ENCODE results near the gene SYNPO. TPM values are rescaled to one million over a fixed set of nuclear protein-coding genes. Genes with fewer than 3 reads are reported as not detected.

Gene SYNPO
- polyA plus RNA-seq, 1 of the 3 experiments (the other 2 are of a cell fraction), result 5.1 TPM

- peak; percentile 85 for DNase-seq
- Histone ChIP-seq H3K4me3 (ENCODE audit: low read depth in 2 of 2, low read length in 1 of 2) (no peak overlapping the region), H3K36me3 (replicated peaks in 1 of 2; ENCODE audit: control insufficient read depth in 1 of 2, insufficient read depth in 2 of 2, low read length in 1 of 2) (peaks cover 11 to 15% of the 10 kb centered on the region in 2 experiments), H3K9me3 (no peaks in the 10 kb centered on the region), H4K20me1 (ENCODE audit: insufficient read depth) (no peaks in the 10 kb centered on the region; the same call in 1 of the 2 replicates), H3F3A (replicated peaks; ENCODE audit: insufficient read depth) (peaks cover 41% of the 10 kb centered on the region), H3K4me1 (ENCODE audit: control insufficient read depth in 1 of 2, insufficient read depth in 2 of 2, low read depth in 1 of 2, low read length in 1 of 2) (peaks cover 51 to 59% of the 10 kb centered on the region in 2 experiments), H3K79me2 (ENCODE audit: insufficient read depth) (peaks cover 49% of the 10 kb centered on the region), H3K9me2 (no peaks in the 10 kb centered on the region), H3K27me3 (ENCODE audit: insufficient read depth) (no peaks in the 10 kb centered on the region), H3K9ac (peak overlapping the region; percentile 13; the same call in 1 of the 2 replicates), H3K27ac (ENCODE audit: low read depth in 2 of 2, low read length in 1 of 2) (peak overlapping the region; percentile 36 to 93), H3K4me2 (peak overlapping the region; percentile 65), H2AFZ (ENCODE audit: low read depth) (no peak overlapping the region)
- CTCF ChIA-PET, result interaction anchor here (0.7 to 5.5 kb wide), 12 partner anchors 9 to 135 kb away, joined by 3 to 44 read pairs (median 4); partner anchors contain the start of gene SMIM3
- POLR2A ChIA-PET, result interaction anchor here (0.9 to 2.0 kb wide), 7 partner anchors 26 to 134 kb away, joined by 3 to 6 read pairs (median 4); partner anchors contain the start of gene SMIM3
- TF ChIP-seq GABPA (IDR thresholded peaks at IDR 0.05; ENCODE audit: low read depth) (no peak), RFX5 (IDR thresholded peaks at IDR 0.05; ENCODE audit: low read length) (peak; percentile 82; the same call in 1 of the 2 replicates), RAD21 (IDR thresholded peaks at IDR 0.05; ENCODE audit: low read length) (peak; percentile 16; the same call in 1 of the 2 replicates), NFIC (IDR thresholded peaks at IDR 0.05; ENCODE audit: borderline replicate concordance) (peak; percentile 62; the same call in 1 of the 2 replicates), PBX3 (IDR thresholded peaks at IDR 0.05) (no peak), MXI1 (IDR thresholded peaks at IDR 0.05; ENCODE audit: low read depth, low read length) (0 out of 2 replicates have a peak, but pooled peaks have one; percentile 16), EP300 (IDR thresholded peaks at IDR 0.05; ENCODE audit: borderline replicate concordance in 1 of 2, low read depth in 1 of 2, low read length in 1 of 2) (peak in 1 of 2 experiments; percentile 39; a peak in 1 of 4 replicates)
- WGBS (ENCODE audit: low lambda C conversion rate), result 0% methylated on average over 2 of the region's 2 CpGs
Measured at GRCh38 chr5:150644514-150644913, 4.1 kb downstream of the SYNPO start.

- Histone ChIP-seq H3K4me1 (ENCODE audit: control insufficient read depth in 1 of 2, insufficient read depth in 2 of 2, low read depth in 1 of 2, low read length in 1 of 2) (peaks cover 44 to 56% of the 10 kb centered on the region in 2 experiments), H3K27me3 (ENCODE audit: insufficient read depth) (no peaks in the 10 kb centered on the region), H4K20me1 (ENCODE audit: insufficient read depth) (no peaks in the 10 kb centered on the region; the same call in 1 of the 2 replicates), H3K4me2 (peak overlapping the region; percentile 65), H3K36me3 (replicated peaks in 1 of 2; ENCODE audit: control insufficient read depth in 1 of 2, insufficient read depth in 2 of 2, low read length in 1 of 2) (peaks cover 11 to 22% of the 10 kb centered on the region in 2 experiments), H3K9me2 (no peaks in the 10 kb centered on the region), H3F3A (replicated peaks; ENCODE audit: insufficient read depth) (peaks cover 34% of the 10 kb centered on the region), H3K79me2 (ENCODE audit: insufficient read depth) (peaks cover 49% of the 10 kb centered on the region), H2AFZ (ENCODE audit: low read depth) (no peak overlapping the region), H3K27ac (ENCODE audit: low read depth in 2 of 2, low read length in 1 of 2) (peak overlapping the region; percentile 36 to 93; a peak in 3 of 4 replicates), H3K9ac (peak overlapping the region; percentile 13; the same call in 1 of the 2 replicates), H3K4me3 (ENCODE audit: low read depth in 2 of 2, low read length in 1 of 2) (no peak overlapping the region), H3K9me3 (no peaks in the 10 kb centered on the region)
- ChIA-PET POLR2A (interaction anchor here (0.5 to 2.0 kb wide), 8 partner anchors 27 to 134 kb away, joined by 3 to 6 read pairs (median 4); partner anchors contain the start of gene SMIM3), CTCF (interaction anchor here (0.6 to 5.5 kb wide), 13 partner anchors 8 to 157 kb away, joined by 3 to 44 read pairs (median 4); partner anchors contain the start of gene SMIM3)
- 26% methylated on average over 4 of the region's 4 CpGs for WGBS (ENCODE audit: low lambda C conversion rate)
- peak; percentile 67 for DNase-seq
- TF ChIP-seq JUND (IDR thresholded peaks at IDR 0.05) (0 out of 2 replicates have a peak, but pooled peaks have one; percentile 14), FOXM1 (IDR thresholded peaks at IDR 0.05; ENCODE audit: low read depth) (no peak), PBX3 (IDR thresholded peaks at IDR 0.05) (0 out of 2 replicates have a peak, but pooled peaks have one; percentile 27), RFX5 (IDR thresholded peaks at IDR 0.05; ENCODE audit: low read length) (no peak), ZBTB33 (IDR thresholded peaks at IDR 0.05; ENCODE audit: borderline replicate concordance, low read depth) (no peak), RXRA (IDR thresholded peaks at IDR 0.05; ENCODE audit: borderline replicate concordance, low read depth) (peak; percentile 80; the same call in 1 of the 2 replicates), RCOR1 (IDR thresholded peaks at IDR 0.05; ENCODE audit: low read length) (peak; percentile 65; the same call in 1 of the 2 replicates), TCF12 (IDR thresholded peaks at IDR 0.05) (peak; percentile 51; the same call in 1 of the 2 replicates), NFIC (IDR thresholded peaks at IDR 0.05; ENCODE audit: borderline replicate concordance) (peak; percentile 76)
Measured at GRCh38 chr5:150645070-150645700, 4.7 kb downstream of the SYNPO start.

Measured in SK-N-SH (cell line).